SK-N-SH (cell line): ENCODE data around the gene FAM221B.

ENCODE experiments used
- CHD2 ChIP-seq: fragments of 150-350 bp; IDR thresholded peaks from 2 replicates; pipeline ENCODE4 v1.6.1; 2018; ENCODE audit warnings: low read length; ENCODE audit not compliant: partially characterized antibody
- CTCF ChIP-seq: fragments of 200-600 bp; sonication (generic); IDR thresholded peaks from 2 replicates; pipeline ENCODE4 v1.6.1; 2017; ENCODE audit warnings: antibody characterized with exemption, mild to moderate bottlenecking, moderate library complexity
- EP300 ChIP-seq, 2 experiments: IDR thresholded peaks; 2 replicates each; pipeline versions ENCODE4 v1.4.0 to v1.6.1; 2012; ENCODE audit warnings: borderline replicate concordance in 1 of 2, low read depth in 1 of 2, low read length in 1 of 2
- EZH2phosphoT487 ChIP-seq: fragments of 200-600 bp; sonication (generic); IDR thresholded peaks from 2 replicates; pipeline ENCODE4 v1.6.1; 2017; ENCODE audit warnings: low read depth, mixed run types, mild to moderate bottlenecking, antibody characterized with exemption, moderate library complexity, borderline replicate concordance
- GABPA ChIP-seq: IDR thresholded peaks from 2 replicates; pipeline ENCODE4 v1.4.0; 2012; ENCODE audit warnings: low read depth, mild to moderate bottlenecking
- IRF3 ChIP-seq: fragments of 150-350 bp; IDR thresholded peaks from 2 replicates; pipeline ENCODE4 v1.6.1; 2016; ENCODE audit warnings: mild to moderate bottlenecking, low read depth, low read length
- MXI1 ChIP-seq: IDR thresholded peaks from 2 replicates; pipeline ENCODE4 v1.6.1; 2012; ENCODE audit warnings: mild to moderate bottlenecking, low read depth, low read length, improper control_type of control experiment
- NFIC ChIP-seq: IDR thresholded peaks from 2 replicates; pipeline ENCODE4 v1.4.0; 2012; ENCODE audit warnings: borderline replicate concordance
- POLR2AphosphoS5 ChIP-seq: IDR thresholded peaks from 2 replicates; pipeline ENCODE4 v1.6.1; 2012; ENCODE audit warnings: low read depth, low read length
- SIN3A ChIP-seq: IDR thresholded peaks from 2 replicates; pipeline ENCODE4 v1.6.1; 2012; ENCODE audit warnings: low read depth, mild to moderate bottlenecking, low read length, moderate library complexity, borderline replicate concordance
- TAF1 ChIP-seq: IDR thresholded peaks from 2 replicates; pipeline ENCODE4 v1.6.1; 2012; ENCODE audit warnings: low read depth, mild to moderate bottlenecking, low read length, moderate library complexity, borderline replicate concordance
- TCF12 ChIP-seq: IDR thresholded peaks from 2 replicates; pipeline ENCODE4 v1.4.0; 2012
- TEAD4 ChIP-seq: IDR thresholded peaks from 2 replicates; pipeline ENCODE4 v1.4.0; 2012; ENCODE audit warnings: mild to moderate bottlenecking, borderline replicate concordance; ENCODE audit not compliant: insufficient read depth
- USF2 ChIP-seq: fragments of 150-350 bp; IDR thresholded peaks from 2 replicates; pipeline ENCODE4 v1.6.1; 2017; ENCODE audit warnings: antibody characterized with exemption, low read length, low read depth, borderline replicate concordance

GRCh38 chr9:35808433-35808832 is 20.1 kb downstream of the FAM221B start:
- TF ChIP-seq USF2 = no peak
- no peak for TF ChIP-seq SIN3A
- TF ChIP-seq TEAD4 = no peak
- no peak for TF ChIP-seq IRF3
- TF ChIP-seq MXI1 = no peak
- no peak for TF ChIP-seq GABPA
- TF ChIP-seq CTCF = no peak
- no peak for TF ChIP-seq TAF1
- no peak for TF ChIP-seq CHD2
- no peak for TF ChIP-seq TCF12
- TF ChIP-seq NFIC = no peak
- no peak for TF ChIP-seq EP300 (IDR thresholded peaks at IDR 0.05; ENCODE audit: borderline replicate concordance in 1 of 2, low read depth in 1 of 2, low read length in 1 of 2)
- TF ChIP-seq POLR2AphosphoS5 = no peak
- no peak for TF ChIP-seq EZH2phosphoT487
